B cell (primary cell): ENCODE data around the gene FOXF1.

Experiments used
- EZH2 ChIP-seq: IDR thresholded peaks from 2 replicates; pipeline ENCODE4 v1.6.1; 2012; ENCODE audit warnings: borderline replicate concordance, low read depth, mild to moderate bottlenecking, moderate library complexity, low read length; ENCODE audit not compliant: insufficient read depth, poor library complexity, severe bottlenecking
- TF ChIP-seq, protein P1 (sequence below): fragments of 200-600 bp; IDR thresholded peaks from one replicate; pipeline ENCODE4 v1.8.0; 2022; ENCODE audit warnings: antibody characterized with exemption, mild to moderate bottlenecking

DNA sequence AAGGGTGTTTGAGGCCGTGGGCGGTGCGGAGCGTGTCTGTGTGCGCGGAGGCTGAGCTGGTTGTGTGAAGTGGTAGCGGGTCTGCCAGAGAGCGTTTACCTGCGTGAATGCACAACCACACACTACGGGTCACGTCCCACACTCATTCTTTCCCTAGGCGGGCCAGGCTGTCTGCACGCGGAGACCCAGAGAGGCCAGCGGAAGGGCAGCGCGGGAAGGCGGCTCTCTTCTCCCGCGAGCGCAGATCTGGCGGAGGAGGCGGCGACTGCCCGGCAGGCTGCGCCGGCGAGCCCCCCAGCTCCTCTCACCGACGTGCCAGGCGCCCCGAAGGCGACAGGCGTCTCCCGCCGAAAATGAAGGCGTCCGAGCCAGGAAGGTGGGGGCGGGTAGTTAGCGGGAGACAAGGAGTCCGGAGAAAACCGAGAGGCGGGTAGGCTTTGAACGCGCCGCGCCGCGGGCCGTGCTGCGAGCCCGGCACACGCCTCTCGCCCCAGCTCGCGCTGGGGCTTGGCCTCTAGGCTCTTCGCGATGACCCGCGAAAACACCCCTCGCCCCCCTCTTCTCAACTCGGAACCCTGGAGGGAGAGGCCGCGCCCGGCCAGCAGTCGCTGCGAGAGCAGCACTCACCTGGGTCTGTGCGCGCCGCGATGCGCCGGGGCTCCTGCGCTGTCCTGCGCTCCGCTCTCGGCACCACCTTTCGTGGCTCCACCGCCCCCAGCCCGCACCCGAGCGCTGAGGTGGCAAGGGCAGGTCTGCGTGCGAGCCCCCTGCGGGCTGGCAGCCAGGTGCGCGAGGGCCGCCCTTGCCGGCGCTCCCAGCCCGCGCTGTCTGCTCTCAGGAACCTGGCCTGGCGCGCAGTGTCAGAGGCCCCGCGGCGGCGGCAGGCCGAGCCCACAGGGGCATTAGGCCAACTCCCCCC is 2.0 kb upstream of the FOXF1 start:
- TF ChIP-seq, protein P1, sequence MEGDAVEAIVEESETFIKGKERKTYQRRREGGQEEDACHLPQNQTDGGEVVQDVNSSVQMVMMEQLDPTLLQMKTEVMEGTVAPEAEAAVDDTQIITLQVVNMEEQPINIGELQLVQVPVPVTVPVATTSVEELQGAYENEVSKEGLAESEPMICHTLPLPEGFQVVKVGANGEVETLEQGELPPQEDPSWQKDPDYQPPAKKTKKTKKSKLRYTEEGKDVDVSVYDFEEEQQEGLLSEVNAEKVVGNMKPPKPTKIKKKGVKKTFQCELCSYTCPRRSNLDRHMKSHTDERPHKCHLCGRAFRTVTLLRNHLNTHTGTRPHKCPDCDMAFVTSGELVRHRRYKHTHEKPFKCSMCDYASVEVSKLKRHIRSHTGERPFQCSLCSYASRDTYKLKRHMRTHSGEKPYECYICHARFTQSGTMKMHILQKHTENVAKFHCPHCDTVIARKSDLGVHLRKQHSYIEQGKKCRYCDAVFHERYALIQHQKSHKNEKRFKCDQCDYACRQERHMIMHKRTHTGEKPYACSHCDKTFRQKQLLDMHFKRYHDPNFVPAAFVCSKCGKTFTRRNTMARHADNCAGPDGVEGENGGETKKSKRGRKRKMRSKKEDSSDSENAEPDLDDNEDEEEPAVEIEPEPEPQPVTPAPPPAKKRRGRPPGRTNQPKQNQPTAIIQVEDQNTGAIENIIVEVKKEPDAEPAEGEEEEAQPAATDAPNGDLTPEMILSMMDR, result no peak
- no peak for TF ChIP-seq EZH2
